Endodermal cell (in vitro differentiated cells): ENCODE measurements around the gene TPRG1L. TPM values are rescaled to one million over a fixed set of nuclear protein-coding genes. Genes with fewer than 3 reads are reported as not detected.

Source experiments
- DNase-seq: peaks from one replicate; pipeline ENCODE4 v3.0.0-alpha.2; 2017
- H3K27ac ChIP-seq: 2 replicates; pipeline ENCODE4 v1.5.1; 2013; ENCODE audit warnings: mild to moderate bottlenecking, low read depth, low read length, moderate library complexity
- H3K27me3 ChIP-seq: 2 replicates; pipeline ENCODE4 v1.6.1; 2013; ENCODE audit warnings: mild to moderate bottlenecking, low read length, moderate library complexity; ENCODE audit not compliant: insufficient read depth, control insufficient read depth, poor library complexity, severe bottlenecking
- H3K36me3 ChIP-seq: 2 replicates; pipeline ENCODE4 v1.7.0; 2013; ENCODE audit warnings: mild to moderate bottlenecking, low read length, moderate library complexity; ENCODE audit not compliant: control insufficient read depth, insufficient read depth
- H3K4me1 ChIP-seq: one replicate; pipeline ENCODE4 v1.7.0; 2013; ENCODE audit warnings: low read length; ENCODE audit not compliant: control insufficient read depth, insufficient read depth
- H3K4me3 ChIP-seq: 2 replicates; pipeline ENCODE4 v1.5.1; 2013; ENCODE audit warnings: mild to moderate bottlenecking, low read length, moderate library complexity
- H3K9ac ChIP-seq: 2 replicates; pipeline ENCODE4 v1.6.1; 2013; ENCODE audit warnings: mild to moderate bottlenecking, low read length, moderate library complexity; ENCODE audit not compliant: poor library complexity, severe bottlenecking; ENCODE audit errors: extremely low read depth
- H3K9me3 ChIP-seq: 2 replicates; pipeline ENCODE4 v1.6.1; 2013; ENCODE audit warnings: mild to moderate bottlenecking, low read length, moderate library complexity; ENCODE audit not compliant: control insufficient read depth
- H3K27ac Mint-ChIP-seq: 2 replicates; pipeline ENCODE4 v1.8.0; 2020; ENCODE audit warnings: mixed read lengths
- H3K27me3 Mint-ChIP-seq: 2 replicates; pipeline ENCODE4 v1.8.0; 2021; ENCODE audit warnings: mild to moderate bottlenecking, mixed read lengths; ENCODE audit not compliant: insufficient read depth
- H3K36me3 Mint-ChIP-seq: 2 replicates; pipeline ENCODE4 v1.8.0; 2020; ENCODE audit warnings: low read depth, mixed read lengths
- H3K4me1 Mint-ChIP-seq: 2 replicates; pipeline ENCODE4 v1.8.0; 2020; ENCODE audit warnings: mixed read lengths
- H3K4me3 Mint-ChIP-seq: 2 replicates; pipeline ENCODE4 v1.8.0; 2020; ENCODE audit warnings: mild to moderate bottlenecking, moderate library complexity, mixed read lengths
- H3K9me3 Mint-ChIP-seq: 2 replicates; pipeline ENCODE4 v1.8.0; 2020; ENCODE audit warnings: mild to moderate bottlenecking, mixed read lengths
- WGBS, 2 experiments: methylation state at CpG; one replicate each; pipeline versions ENCODE4 v1.1.5 to v1.1.7; 2013; ENCODE audit warnings: missing lambda C conversion rate in 2 of 2, mixed read lengths in 1 of 2; ENCODE audit not compliant: insufficient coverage in 1 of 2, insufficient read length in 1 of 2; 5-methylcytosine and 5-hydroxymethylcytosine counted together
- total RNA-seq, 2 donors: library from RNA; stranded (reverse); fragmentation: NEBNext Ultra II Directional in 1 of 2; extraction: Animal tissue kit (Norgen Biotek cat#: 25700) in 1 of 2; gene quantifications; 2 replicates in 1 of 2; 3 replicates in 1 of 2; pipeline ENCODE4 v1.2.1, GENCODE V29; 2021
- TF ChIP-seq, protein P1 (sequence below): fragments of 200-600 bp; sonication (generic); conservative IDR thresholded peaks from 2 replicates; pipeline ENCODE4 v1.5.0; 2021; ENCODE audit warnings: antibody characterized with exemption, mild to moderate bottlenecking

TPRG1L gene
- total RNA-seq, 2 donors from 2014 or later: 50.4 to 56.4 TPM

DNA sequence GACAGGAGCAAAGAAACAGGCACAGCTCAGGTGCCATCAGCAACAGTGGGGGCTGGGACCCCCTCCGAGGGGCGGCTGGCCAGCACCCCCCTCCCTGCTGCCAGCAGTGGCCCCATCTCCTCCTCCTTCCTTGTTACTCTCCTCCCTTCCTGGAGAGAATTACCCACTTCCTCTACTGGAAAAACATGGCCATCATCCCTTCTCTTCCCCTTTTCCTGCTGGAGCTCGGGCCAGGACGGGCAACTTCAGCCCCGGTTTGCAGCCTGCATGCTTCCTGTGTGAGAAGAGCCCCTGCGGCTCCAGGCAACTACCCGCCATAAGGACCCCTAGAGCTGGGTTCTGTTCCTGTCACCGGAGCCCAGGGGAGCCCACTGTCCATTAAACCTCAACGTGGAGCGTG lies 31.1 kb upstream of the TPRG1L start:
- Histone ChIP-seq H3K4me3 (no peak overlapping the region), H3K4me1 (no peaks in the 10 kb centered on the region), H3K27ac (peak overlapping the region; percentile 58), H3K27me3 (no peaks in the 10 kb centered on the region), H3K9me3 (no peaks in the 10 kb centered on the region), H3K9ac (no peak overlapping the region), H3K36me3 (no peaks in the 10 kb centered on the region)
- Mint-ChIP-seq H3K27ac (peak overlapping the region; percentile 88), H3K4me1 (peaks cover 16% of the 10 kb centered on the region), H3K36me3 (no peaks in the 10 kb centered on the region), H3K4me3 (no peak overlapping the region), H3K27me3 (no peaks in the 10 kb centered on the region), H3K9me3 (no peaks in the 10 kb centered on the region)
- 89 to 93% methylated on average over 3 to 10 of the region's 10 CpGs for WGBS, 2 experiments
- no peak for DNase-seq
- TF ChIP-seq, protein P1, sequence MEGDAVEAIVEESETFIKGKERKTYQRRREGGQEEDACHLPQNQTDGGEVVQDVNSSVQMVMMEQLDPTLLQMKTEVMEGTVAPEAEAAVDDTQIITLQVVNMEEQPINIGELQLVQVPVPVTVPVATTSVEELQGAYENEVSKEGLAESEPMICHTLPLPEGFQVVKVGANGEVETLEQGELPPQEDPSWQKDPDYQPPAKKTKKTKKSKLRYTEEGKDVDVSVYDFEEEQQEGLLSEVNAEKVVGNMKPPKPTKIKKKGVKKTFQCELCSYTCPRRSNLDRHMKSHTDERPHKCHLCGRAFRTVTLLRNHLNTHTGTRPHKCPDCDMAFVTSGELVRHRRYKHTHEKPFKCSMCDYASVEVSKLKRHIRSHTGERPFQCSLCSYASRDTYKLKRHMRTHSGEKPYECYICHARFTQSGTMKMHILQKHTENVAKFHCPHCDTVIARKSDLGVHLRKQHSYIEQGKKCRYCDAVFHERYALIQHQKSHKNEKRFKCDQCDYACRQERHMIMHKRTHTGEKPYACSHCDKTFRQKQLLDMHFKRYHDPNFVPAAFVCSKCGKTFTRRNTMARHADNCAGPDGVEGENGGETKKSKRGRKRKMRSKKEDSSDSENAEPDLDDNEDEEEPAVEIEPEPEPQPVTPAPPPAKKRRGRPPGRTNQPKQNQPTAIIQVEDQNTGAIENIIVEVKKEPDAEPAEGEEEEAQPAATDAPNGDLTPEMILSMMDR: no peak

DNA sequence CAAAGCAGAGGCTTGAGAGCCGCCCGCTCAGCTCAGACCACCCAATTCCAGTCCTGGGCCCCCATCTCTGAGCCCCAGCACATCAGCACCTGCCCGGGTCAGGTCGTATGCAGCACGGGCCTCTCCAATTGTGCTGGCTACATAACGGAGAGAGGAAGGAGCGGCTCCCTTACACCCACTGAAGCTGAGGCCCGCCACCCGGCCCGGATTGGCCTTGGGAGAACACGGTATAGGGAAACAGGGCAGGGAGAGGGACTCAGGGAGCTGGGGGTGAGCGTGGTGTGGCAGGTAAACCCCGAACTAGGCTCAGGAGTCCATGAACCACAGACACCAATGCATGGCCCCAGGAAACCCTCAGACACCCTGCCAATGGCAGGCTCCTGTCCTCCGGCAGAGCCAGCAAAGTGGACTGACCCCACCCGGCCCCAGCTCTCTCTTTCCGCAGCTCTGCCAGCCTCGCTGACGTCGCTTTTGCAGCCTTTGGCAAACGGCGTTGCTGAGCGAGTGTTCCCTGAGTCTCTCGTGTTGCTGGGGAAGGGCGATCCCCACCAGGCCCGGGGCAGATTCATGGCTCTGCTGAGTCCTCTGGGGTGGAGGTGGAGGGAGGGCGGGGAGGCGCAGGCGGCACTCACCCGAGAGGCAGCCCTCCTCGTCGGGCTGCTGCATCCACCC lies 30.0 kb upstream of the TPRG1L start:
- Histone ChIP-seq H3K9ac (no peak overlapping the region), H3K9me3 (no peaks in the 10 kb centered on the region), H3K27ac (no peak overlapping the region), H3K4me1 (no peaks in the 10 kb centered on the region), H3K36me3 (no peaks in the 10 kb centered on the region), H3K27me3 (no peaks in the 10 kb centered on the region), H3K4me3 (no peak overlapping the region)
- DNase-seq: no peak
- Mint-ChIP-seq H3K36me3 (no peaks in the 10 kb centered on the region), H3K4me1 (peaks cover 16% of the 10 kb centered on the region), H3K4me3 (no peak overlapping the region), H3K27me3 (no peaks in the 10 kb centered on the region), H3K9me3 (no peaks in the 10 kb centered on the region), H3K27ac (no peak overlapping the region)
- TF ChIP-seq, protein P1: no peak
- 92 to 94% methylated on average over 18 to 31 of the region's 31 CpGs for WGBS, 2 experiments

DNA sequence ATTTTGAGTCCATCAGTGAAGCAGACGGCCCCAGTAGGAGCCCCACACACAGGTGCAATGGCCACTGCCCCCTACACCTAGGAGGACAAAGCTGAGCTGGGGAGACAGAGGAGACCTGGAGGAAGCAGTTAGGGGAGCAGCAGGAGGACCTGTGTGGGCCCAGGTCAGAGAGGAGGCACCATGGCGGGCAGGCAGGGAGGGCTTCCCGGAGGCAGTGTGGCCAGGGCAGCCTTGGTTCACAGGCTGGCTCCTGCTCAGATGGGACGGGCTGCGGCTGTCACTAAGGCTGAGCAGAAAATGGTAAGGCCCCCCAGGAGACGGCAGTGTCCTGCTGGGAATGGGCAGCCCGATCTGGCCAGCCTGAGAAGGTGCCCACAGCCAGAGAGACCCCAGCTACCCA lies 28.9 kb upstream of the TPRG1L start:
- Histone ChIP-seq H3K9ac (no peak overlapping the region), H3K4me3 (no peak overlapping the region), H3K27ac (no peak overlapping the region), H3K9me3 (no peaks in the 10 kb centered on the region), H3K27me3 (no peaks in the 10 kb centered on the region), H3K4me1 (no peaks in the 10 kb centered on the region), H3K36me3 (no peaks in the 10 kb centered on the region)
- DNase-seq: no peak
- WGBS, 2 experiments: 90 to 100% methylated on average over 3 to 7 of the region's 7 CpGs
- H3K4me3 Mint-ChIP-seq: no peak overlapping the region
- no peaks in the 10 kb centered on the region for H3K36me3 Mint-ChIP-seq
- no peaks in the 10 kb centered on the region for H3K27me3 Mint-ChIP-seq
- no peaks in the 10 kb centered on the region for H3K9me3 Mint-ChIP-seq
- TF ChIP-seq, protein P1: no peak
- H3K27ac Mint-ChIP-seq: no peak overlapping the region
- peaks cover 13% of the 10 kb centered on the region for H3K4me1 Mint-ChIP-seq
